Measurements from ENCODE around the gene WRAP73. TPM values are rescaled to one million over a fixed set of nuclear protein-coding genes. Genes with fewer than 3 reads are reported as not detected.

WRAP73 gene
- total and polyA plus RNA-seq, 9 donors, result 5.3 to 18.0 (median 15.8) TPM

- no peaks in the 10 kb centered on the region for H3K27me3 ChIP-seq
- no peak overlapping the region for H3K27ac ChIP-seq
- intact Hi-C loops (cut with DNase I), result no loop called here
- 85 to 91% (median 91%) methylated on average over 29 to 36 of the region's 36 CpGs for WGBS, 3 donors
- H3K4me1 ChIP-seq (ENCODE audit: insufficient read depth), result no peaks in the 10 kb centered on the region
- no peaks in the 10 kb centered on the region for H3K9me3 ChIP-seq
- no peak for TF ChIP-seq CTCF (IDR thresholded peaks at IDR 0.05)
- TF ChIP-seq POLR2A (IDR thresholded peaks at IDR 0.05), result no peak
- no peak for TF ChIP-seq EP300 (IDR thresholded peaks at IDR 0.05)
- H3K4me3 ChIP-seq, result no peak overlapping the region
- peak in 1 of 5 donors; percentile 24 for DNase-seq
- no peaks in the 10 kb centered on the region for H3K36me3 ChIP-seq
Observed at GRCh38 chr1:3640121-3640837, 9.6 kb downstream of the WRAP73 start.

DNA sequence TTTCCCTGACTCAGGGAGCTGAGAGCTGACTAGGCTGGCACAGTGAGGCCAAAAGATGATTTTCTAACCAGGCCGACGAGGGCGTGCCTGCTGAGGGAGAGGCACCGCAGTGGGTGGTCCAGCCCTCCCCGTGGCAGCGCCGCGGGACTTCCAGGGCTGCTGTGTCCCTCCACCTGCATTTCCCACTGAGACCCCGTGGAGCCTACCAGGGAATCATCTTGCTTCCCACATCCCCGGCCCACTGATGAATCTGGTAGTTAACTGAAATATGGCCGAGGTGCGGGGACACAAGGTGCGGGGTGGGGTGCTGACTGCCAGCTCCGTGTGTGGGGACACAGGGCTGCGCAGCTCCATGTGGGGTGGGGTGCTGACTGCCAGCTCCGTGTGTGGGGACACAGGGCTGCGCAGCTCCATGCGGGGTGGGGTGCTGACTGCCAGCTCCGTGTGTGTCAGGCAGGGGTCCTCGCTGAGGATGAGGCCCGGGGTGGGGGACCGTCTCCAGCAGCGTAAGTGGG, 10.4 kb downstream of the WRAP73 start:
- Histone ChIP-seq H3K4me1 (ENCODE audit: insufficient read depth) (no peaks in the 10 kb centered on the region), H3K36me3 (no peaks in the 10 kb centered on the region), H3K27ac (no peak overlapping the region), H3K4me3 (no peak overlapping the region), H3K9me3 (no peaks in the 10 kb centered on the region), H3K27me3 (no peaks in the 10 kb centered on the region)
- DNase-seq, result peak in 1 of 5 donors; percentile 26
- TF ChIP-seq POLR2A (IDR thresholded peaks at IDR 0.05) (no peak), CTCF (IDR thresholded peaks at IDR 0.05) (no peak), EP300 (IDR thresholded peaks at IDR 0.05) (no peak)
- WGBS, 3 donors, result 87 to 91% (median 91%) methylated on average over 22 to 23 of the region's 23 CpGs
- intact Hi-C loops (cut with DNase I), result no loop called here

DNA sequence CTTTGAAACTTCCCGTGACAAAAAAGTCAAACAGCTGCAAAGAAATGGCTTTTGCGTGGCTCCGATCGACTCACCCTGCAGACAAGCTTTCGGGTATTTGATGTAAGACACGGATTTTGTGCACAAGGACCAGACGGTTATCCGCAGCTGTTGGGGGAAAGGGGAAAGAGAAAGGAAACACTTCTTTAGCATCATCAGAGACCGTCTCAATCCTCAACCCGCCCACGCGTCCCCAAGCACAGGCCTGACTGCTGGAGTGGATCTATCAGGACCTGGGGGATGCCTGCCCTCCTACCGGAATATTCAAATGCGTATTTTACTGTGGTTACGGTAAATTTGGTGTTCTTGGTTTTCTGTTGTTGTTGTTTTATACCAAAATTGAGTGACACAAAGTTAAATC, 11.2 kb downstream of the WRAP73 start:
- Histone ChIP-seq H3K36me3 (no peaks in the 10 kb centered on the region), H3K4me3 (no peak overlapping the region), H3K4me1 (ENCODE audit: insufficient read depth) (no peaks in the 10 kb centered on the region), H3K9me3 (no peaks in the 10 kb centered on the region), H3K27me3 (no peaks in the 10 kb centered on the region), H3K27ac (no peak overlapping the region)
- TF ChIP-seq POLR2A (IDR thresholded peaks at IDR 0.05) (no peak), EP300 (IDR thresholded peaks at IDR 0.05) (no peak), CTCF (IDR thresholded peaks at IDR 0.05) (no peak)
- WGBS, 3 donors, result 90 to 93% (median 92%) methylated on average over 15 of the region's 15 CpGs
- DNase-seq, result peak in 1 of 5 donors; percentile 9
- intact Hi-C loops (cut with DNase I), result no loop called here

DNA sequence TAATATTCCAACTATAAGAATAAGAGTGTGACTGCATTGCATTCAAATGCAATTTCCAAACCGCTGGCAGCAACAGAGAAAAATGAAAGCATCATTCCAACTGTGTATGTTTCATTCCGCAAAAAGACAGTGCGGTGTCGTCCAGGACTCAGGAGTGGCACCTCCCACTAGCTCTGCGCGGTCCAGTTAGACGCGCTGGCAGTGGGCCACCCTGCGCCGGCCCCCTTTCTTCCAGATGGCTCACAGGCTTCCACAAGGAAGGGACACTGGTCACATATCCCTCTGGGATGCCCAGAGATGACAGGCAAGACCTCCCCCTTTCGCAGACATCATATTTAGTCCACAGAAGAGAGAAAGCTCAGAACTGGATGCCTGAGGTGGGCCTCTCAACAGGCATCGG, 11.9 kb downstream of the WRAP73 start:
- intact Hi-C loops (cut with DNase I), result no loop called here
- peak in 1 of 5 donors; percentile 16 for DNase-seq

GRCh38 chr1:3636531-3636930, 13.4 kb downstream of the WRAP73 start:
- TF ChIP-seq CTCF (IDR thresholded peaks at IDR 0.05) (no peak), EP300 (IDR thresholded peaks at IDR 0.05) (no peak)
- Histone ChIP-seq H3K27me3 (no peaks in the 10 kb centered on the region), H3K4me3 (no peak overlapping the region), H3K27ac (no peak overlapping the region), H3K4me1 (ENCODE audit: insufficient read depth) (no peaks in the 10 kb centered on the region), H3K36me3 (no peaks in the 10 kb centered on the region), H3K9me3 (no peaks in the 10 kb centered on the region)
- 88 to 89% (median 89%) methylated on average over 11 of the region's 11 CpGs for WGBS, 3 donors
- intact Hi-C loops (cut with DNase I), result no loop called here
- DNase-seq, result peak in 1 of 5 donors; percentile 31

More for the DNA sequence above, 11.9 kb downstream of the WRAP73 start:
- H3K4me3 ChIP-seq, result no peak overlapping the region
- no peak overlapping the region for H3K27ac ChIP-seq
- H3K27me3 ChIP-seq, result no peaks in the 10 kb centered on the region
- H3K4me1 ChIP-seq (ENCODE audit: insufficient read depth), result no peaks in the 10 kb centered on the region
- H3K36me3 ChIP-seq, result no peaks in the 10 kb centered on the region
- WGBS, 3 donors, result 84 to 91% (median 87%) methylated on average over 12 of the region's 12 CpGs
- no peaks in the 10 kb centered on the region for H3K9me3 ChIP-seq
- TF ChIP-seq EP300 (IDR thresholded peaks at IDR 0.05), result no peak
